Endothelial cell (in vitro differentiated cells): ENCODE results near the gene TGFBR3. TPM values are rescaled to one million over a fixed set of nuclear protein-coding genes. Genes with fewer than 3 reads are reported as not detected.

Experiments used
- DNase-seq: peaks from one replicate; pipeline ENCODE4 v3.0.0; 2021; ENCODE audit warnings: low spot score
- H3K27ac Mint-ChIP-seq: one replicate; pipeline ENCODE4 v1.8.0; 2021; ENCODE audit warnings: mixed read lengths, inconsistent platforms; ENCODE audit not compliant: unreplicated experiment
- H3K27me3 Mint-ChIP-seq: one replicate; pipeline ENCODE4 v1.8.0; 2021; ENCODE audit warnings: mild to moderate bottlenecking, moderate library complexity, mixed read lengths, inconsistent platforms; ENCODE audit not compliant: unreplicated experiment
- H3K36me3 Mint-ChIP-seq: one replicate; pipeline ENCODE4 v1.8.0; 2021; ENCODE audit warnings: mild to moderate bottlenecking, low read depth, mixed read lengths, inconsistent platforms; ENCODE audit not compliant: unreplicated experiment
- H3K4me1 Mint-ChIP-seq: one replicate; pipeline ENCODE4 v1.8.0; 2021; ENCODE audit warnings: mild to moderate bottlenecking, mixed read lengths, inconsistent platforms; ENCODE audit not compliant: unreplicated experiment
- H3K4me3 Mint-ChIP-seq: one replicate; pipeline ENCODE4 v1.8.0; 2021; ENCODE audit warnings: mild to moderate bottlenecking, mixed read lengths, inconsistent platforms; ENCODE audit not compliant: unreplicated experiment
- H3K9me3 Mint-ChIP-seq: one replicate; pipeline ENCODE4 v1.8.0; 2021; ENCODE audit warnings: mixed read lengths, inconsistent platforms; ENCODE audit not compliant: unreplicated experiment
- total RNA-seq: library from RNA; stranded (reverse); fragmentation: NEBNext Ultra II Directional; extraction: Animal tissue kit (Norgen Biotek cat#: 25700); gene quantifications from one replicate; pipeline ENCODE4 v1.2.1, GENCODE V29; 2021; ENCODE audit not compliant: unreplicated experiment
- TF ChIP-seq, protein P1 (sequence below): fragments of 200-600 bp; sonication (generic); IDR thresholded peaks from one replicate; pipeline ENCODE4 v1.5.0; 2021; ENCODE audit warnings: antibody characterized with exemption; ENCODE audit not compliant: unreplicated experiment

TGFBR3 gene
- total RNA-seq, 1 donor from 2014 or later, result 39.2 TPM

DNA sequence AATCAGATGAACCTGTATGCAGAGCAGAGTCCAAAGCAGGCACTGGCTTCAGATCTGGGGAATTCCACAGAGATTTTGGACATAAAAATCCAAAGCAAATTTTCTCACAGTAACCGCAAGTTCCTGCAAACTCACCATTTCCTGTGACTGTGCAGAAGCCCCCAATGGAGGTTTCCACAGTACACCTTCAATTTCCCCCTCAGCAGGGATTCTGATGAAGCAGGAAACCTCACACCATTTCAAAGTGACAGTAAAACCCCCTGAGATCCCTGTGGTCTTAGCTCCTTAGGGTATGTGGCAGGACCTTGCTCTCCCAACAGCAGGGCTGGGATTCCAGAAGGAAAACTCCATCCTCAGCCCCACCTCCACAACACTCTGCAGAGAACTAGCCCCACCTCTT lies 6.0 kb upstream of the TGFBR3 start:
- DNase-seq, result no peak
- Mint-ChIP-seq H3K36me3 (no peaks in the 10 kb centered on the region), H3K4me1 (peaks cover 31% of the 10 kb centered on the region), H3K27ac (peak overlapping the region; percentile 84), H3K27me3 (peaks cover 7% of the 10 kb centered on the region), H3K9me3 (no peaks in the 10 kb centered on the region), H3K4me3 (peak overlapping the region; percentile 24)
- TF ChIP-seq, protein P1, sequence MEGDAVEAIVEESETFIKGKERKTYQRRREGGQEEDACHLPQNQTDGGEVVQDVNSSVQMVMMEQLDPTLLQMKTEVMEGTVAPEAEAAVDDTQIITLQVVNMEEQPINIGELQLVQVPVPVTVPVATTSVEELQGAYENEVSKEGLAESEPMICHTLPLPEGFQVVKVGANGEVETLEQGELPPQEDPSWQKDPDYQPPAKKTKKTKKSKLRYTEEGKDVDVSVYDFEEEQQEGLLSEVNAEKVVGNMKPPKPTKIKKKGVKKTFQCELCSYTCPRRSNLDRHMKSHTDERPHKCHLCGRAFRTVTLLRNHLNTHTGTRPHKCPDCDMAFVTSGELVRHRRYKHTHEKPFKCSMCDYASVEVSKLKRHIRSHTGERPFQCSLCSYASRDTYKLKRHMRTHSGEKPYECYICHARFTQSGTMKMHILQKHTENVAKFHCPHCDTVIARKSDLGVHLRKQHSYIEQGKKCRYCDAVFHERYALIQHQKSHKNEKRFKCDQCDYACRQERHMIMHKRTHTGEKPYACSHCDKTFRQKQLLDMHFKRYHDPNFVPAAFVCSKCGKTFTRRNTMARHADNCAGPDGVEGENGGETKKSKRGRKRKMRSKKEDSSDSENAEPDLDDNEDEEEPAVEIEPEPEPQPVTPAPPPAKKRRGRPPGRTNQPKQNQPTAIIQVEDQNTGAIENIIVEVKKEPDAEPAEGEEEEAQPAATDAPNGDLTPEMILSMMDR, result no peak

DNA sequence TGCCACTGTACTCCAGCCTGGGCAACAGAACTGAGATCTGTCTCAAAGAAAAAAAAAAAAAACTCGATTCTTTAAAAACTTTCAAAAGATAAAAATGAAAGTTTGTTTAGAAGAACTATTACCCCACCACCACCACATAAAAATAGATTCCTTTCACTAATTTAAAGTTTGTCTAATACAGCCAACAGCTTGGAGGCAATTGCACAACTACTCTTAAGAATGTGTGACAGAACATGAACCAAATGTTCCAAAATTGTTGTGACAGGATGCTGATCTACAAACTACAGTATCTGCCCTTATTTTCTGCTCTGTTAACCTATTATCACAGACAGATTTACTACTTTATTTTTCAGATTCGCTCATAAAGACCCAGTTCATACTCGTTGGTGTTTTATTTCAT lies 5.5 kb upstream of the TGFBR3 start:
- Mint-ChIP-seq H3K27me3 (peaks cover 11% of the 10 kb centered on the region), H3K27ac (peak overlapping the region; percentile 84)
- DNase-seq, result no peak

DNA sequence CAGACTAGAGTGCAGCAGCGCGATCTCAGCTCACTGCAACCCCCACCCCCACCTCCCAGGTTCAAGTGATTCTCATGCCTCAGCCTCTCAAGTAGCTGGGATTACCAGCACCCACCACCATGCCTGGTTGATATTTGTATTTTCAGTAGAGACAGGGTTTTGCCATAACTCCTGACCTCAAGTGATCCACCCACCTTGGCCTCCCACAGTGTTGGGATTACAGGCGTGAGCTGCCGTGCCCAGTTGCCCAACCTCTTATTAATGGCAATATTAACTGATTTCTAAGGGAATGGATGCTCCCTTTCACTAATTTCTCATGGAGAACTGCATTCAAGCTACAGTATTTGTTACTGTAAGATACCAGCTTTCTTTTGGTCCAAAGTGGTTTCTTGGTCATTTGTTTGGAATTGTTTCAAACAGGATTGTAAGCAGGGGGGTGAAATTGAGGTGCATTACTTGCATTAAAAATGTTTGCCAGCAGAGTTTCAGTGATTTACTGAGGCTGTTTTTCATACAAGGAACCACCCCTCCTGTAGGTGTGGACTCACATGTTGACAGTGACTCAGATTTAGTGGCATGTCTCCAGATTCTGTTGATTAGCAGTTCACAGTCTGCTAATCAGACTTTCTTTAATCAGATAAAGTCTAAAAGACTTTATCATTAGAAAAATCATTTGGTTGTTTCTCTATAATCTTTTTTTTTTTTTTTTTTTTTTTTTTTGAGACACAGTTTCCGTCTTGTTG lies 3.9 kb upstream of the TGFBR3 start:
- peaks cover 3% of the 10 kb centered on the region for H3K36me3 Mint-ChIP-seq
- no peak overlapping the region for H3K4me3 Mint-ChIP-seq
- peaks cover 7% of the 10 kb centered on the region for H3K27me3 Mint-ChIP-seq
- H3K9me3 Mint-ChIP-seq, result no peaks in the 10 kb centered on the region
- TF ChIP-seq, protein P1, result no peak
- H3K27ac Mint-ChIP-seq, result no peak overlapping the region
- peaks cover 24% of the 10 kb centered on the region for H3K4me1 Mint-ChIP-seq
- DNase-seq, result no peak

More for the DNA sequence above, 5.5 kb upstream of the TGFBR3 start:
- no peak overlapping the region for H3K4me3 Mint-ChIP-seq
- no peaks in the 10 kb centered on the region for H3K36me3 Mint-ChIP-seq
- TF ChIP-seq, protein P1, result no peak
- no peaks in the 10 kb centered on the region for H3K9me3 Mint-ChIP-seq
- H3K4me1 Mint-ChIP-seq, result peaks cover 33% of the 10 kb centered on the region

DNA sequence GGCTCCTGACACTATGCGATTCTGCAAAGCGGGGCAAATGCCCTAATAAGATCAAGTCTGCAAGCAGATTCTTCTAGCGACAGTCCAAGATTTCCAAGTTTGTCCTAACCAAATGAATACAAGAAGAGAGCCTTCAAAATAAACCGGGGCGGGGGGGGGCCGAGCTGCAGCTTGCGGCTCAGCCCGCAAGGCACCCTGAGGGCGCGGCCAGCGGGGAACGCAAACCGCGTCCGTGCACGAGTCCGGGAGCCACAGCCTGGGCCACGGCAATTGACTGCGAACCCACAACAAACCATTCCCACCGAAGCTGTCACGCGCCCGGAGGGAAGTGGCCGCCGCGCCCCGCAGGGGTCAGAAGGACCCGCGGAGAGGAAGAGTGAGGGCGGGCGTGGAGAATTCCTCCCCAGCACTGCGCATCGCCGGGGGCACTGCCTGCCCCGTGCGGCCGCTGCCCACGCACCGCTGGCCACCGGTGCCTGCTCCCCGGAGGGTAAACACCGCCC lies 687 bp downstream of the TGFBR3 start:
- DNase-seq, result peak; percentile 21
- Mint-ChIP-seq H3K27me3 (peaks cover 21% of the 10 kb centered on the region), H3K9me3 (no peaks in the 10 kb centered on the region), H3K4me1 (peaks cover 27% of the 10 kb centered on the region), H3K27ac (no peak overlapping the region), H3K4me3 (peak overlapping the region; percentile 99), H3K36me3 (peaks cover 13% of the 10 kb centered on the region)
- TF ChIP-seq, protein P1, result no peak
